Measurements from ENCODE around the gene ABTB2.

- TF ChIP-seq RAD21 (CRISPR knock-in tag; conservative IDR thresholded peaks at IDR 0.05 in 1 of 2, IDR thresholded peaks at IDR 0.05 in 1 of 2) (no peak), YBX1 (IDR thresholded peaks at IDR 0.05) (no peak), CREB3 (tag; conservative IDR thresholded peaks at IDR 0.05; ENCODE audit: low read depth) (no peak), CTCF (IDR thresholded peaks at IDR 0.05 in 2 of 3, conservative IDR thresholded peaks at IDR 0.05 in 1 of 3; ENCODE audit: insufficient read depth in 2 of 3, low read depth in 1 of 3, low read length in 3 of 3) (no peak)
- TF ChIP-seq, protein P1, sequence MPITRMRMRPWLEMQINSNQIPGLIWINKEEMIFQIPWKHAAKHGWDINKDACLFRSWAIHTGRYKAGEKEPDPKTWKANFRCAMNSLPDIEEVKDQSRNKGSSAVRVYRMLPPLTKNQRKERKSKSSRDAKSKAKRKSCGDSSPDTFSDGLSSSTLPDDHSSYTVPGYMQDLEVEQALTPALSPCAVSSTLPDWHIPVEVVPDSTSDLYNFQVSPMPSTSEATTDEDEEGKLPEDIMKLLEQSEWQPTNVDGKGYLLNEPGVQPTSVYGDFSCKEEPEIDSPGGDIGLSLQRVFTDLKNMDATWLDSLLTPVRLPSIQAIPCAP (CRISPR knock-in tag; IDR thresholded peaks at IDR 0.05; ENCODE audit: borderline replicate concordance), result no peak
These were observed 34.2 kb downstream of the ABTB2 start for GRCh38 chr11:34323601-34324000.

Data from K562 (cell line).